Measurements from ENCODE around the gene UAP1. TPM values are rescaled to one million over a fixed set of nuclear protein-coding genes. Genes with fewer than 3 reads are reported as not detected.

UAP1 gene
- total RNA-seq, 3 donors from 2014 or later = 91.4 to 123 (median 116) TPM

- DNase-seq (no peak), ATAC-seq (peak; percentile 64)
- Histone ChIP-seq H3K4me1 (ENCODE audit: low read depth) (no peaks in the 10 kb centered on the region), H3K4me3 (no peak overlapping the region), H3K36me3 (ENCODE audit: low read depth) (peaks cover 4% of the 10 kb centered on the region), H3K9me3 (no peaks in the 10 kb centered on the region)
- TF ChIP-seq CTCF (IDR thresholded peaks at IDR 0.05) = no peak
- intact Hi-C loops (cut with DNase I, micrococcal nuclease) = no loop called here
Observed at GRCh38 chr1:162587347-162587746, 25.8 kb downstream of the UAP1 start.

GRCh38 chr1:162587761-162588260 is 26.3 kb downstream of the UAP1 start:
- intact Hi-C loops (cut with DNase I, micrococcal nuclease) = no loop called here
- ATAC-seq (no peak), DNase-seq (no peak)
- no peaks in the 10 kb centered on the region for H3K4me1 ChIP-seq (ENCODE audit: low read depth)
- TF ChIP-seq CTCF (IDR thresholded peaks at IDR 0.05) = no peak
- no peaks in the 10 kb centered on the region for H3K9me3 ChIP-seq
- H3K36me3 ChIP-seq (ENCODE audit: low read depth) = peaks cover 4% of the 10 kb centered on the region
- no peak overlapping the region for H3K4me3 ChIP-seq

GRCh38 chr1:162590101-162590500 is 28.6 kb downstream of the UAP1 start:
- no peak for TF ChIP-seq CTCF (IDR thresholded peaks at IDR 0.05)
- Histone ChIP-seq H3K9me3 (no peaks in the 10 kb centered on the region), H3K4me3 (no peak overlapping the region), H3K4me1 (ENCODE audit: low read depth) (no peaks in the 10 kb centered on the region), H3K36me3 (ENCODE audit: low read depth) (peaks cover 4% of the 10 kb centered on the region)
- ATAC-seq = no peak
- intact Hi-C loops (cut with DNase I, micrococcal nuclease) = no loop called here
- DNase-seq = no peak

GRCh38 chr1:162590686-162591085 is 29.2 kb downstream of the UAP1 start:
- H3K4me1 ChIP-seq (ENCODE audit: low read depth) = no peaks in the 10 kb centered on the region
- no peak for DNase-seq
- no peak overlapping the region for H3K4me3 ChIP-seq
- H3K9me3 ChIP-seq = no peaks in the 10 kb centered on the region
- ATAC-seq = no peak
- intact Hi-C loops (cut with DNase I, micrococcal nuclease) = no loop called here
- no peak for TF ChIP-seq CTCF (IDR thresholded peaks at IDR 0.05)
- peaks cover 4% of the 10 kb centered on the region for H3K36me3 ChIP-seq (ENCODE audit: low read depth)

- intact Hi-C loops (cut with DNase I, micrococcal nuclease) = no loop called here
Observed at GRCh38 chr1:162596514-162597170, 35.1 kb downstream of the UAP1 start.

More at GRCh38 chr1:162596514-162597170, 35.1 kb downstream of the UAP1 start:
- H3K36me3 ChIP-seq (ENCODE audit: low read depth) = no peaks in the 10 kb centered on the region
- no peaks in the 10 kb centered on the region for H3K9me3 ChIP-seq
- ATAC-seq (no peak), DNase-seq (no peak)
- no peak for TF ChIP-seq CTCF (IDR thresholded peaks at IDR 0.05)
- H3K4me1 ChIP-seq (ENCODE audit: low read depth) = no peaks in the 10 kb centered on the region
- no peak overlapping the region for H3K4me3 ChIP-seq

All from mucosa of descending colon (tissue), 3 donors.